H1 (cell line): ENCODE measurements around the gene TENT4A. TPM values are rescaled to one million over a fixed set of nuclear protein-coding genes. Genes with fewer than 3 reads are reported as not detected.

Source experiments
- ATF2 ChIP-seq: IDR thresholded peaks from 2 replicates; pipeline ENCODE4 v1.6.1; 2012; ENCODE audit warnings: low read length, inconsistent platforms
- CBX8 ChIP-seq: fragments of 300-800, 300-1000 bp; sonication (generic); IDR thresholded peaks from 2 replicates; pipeline ENCODE4 v1.7.1; 2016; ENCODE audit warnings: low read depth, low read length, borderline replicate concordance
- EGR1 ChIP-seq: IDR thresholded peaks from 2 replicates; pipeline ENCODE4 v1.6.1; 2011; ENCODE audit warnings: low read depth, low read length, borderline replicate concordance
- JUN ChIP-seq: IDR thresholded peaks from 2 replicates; pipeline ENCODE4 v1.6.1; 2011; ENCODE audit warnings: low read depth, mild to moderate bottlenecking, improper control_type of control experiment, low read length
- ZNF274 ChIP-seq: IDR thresholded peaks from 2 replicates; pipeline ENCODE4 v1.7.0; 2012; ENCODE audit warnings: low read length, borderline replicate concordance; ENCODE audit errors: extremely low read depth
- polyA plus RNA-seq, 7 experiments: library from polyadenylated mRNA; depleted of rRNA in 3 of 7; stranded (reverse) in 5 of 7; unstranded in 2 of 7; fragments of >200 nt in 5 of 7; fragments of 200-250 nt in 2 of 7; gene quantifications; 1 replicate in 5 of 7; 2 replicates in 1 of 7; 4 replicates in 1 of 7; pipeline versions ENCODE4 v1.2.1 to v1.2.3, GENCODE V29; 2011 to 2013; ENCODE audit warnings: missing spikeins in 2 of 7, mixed read lengths in 2 of 7
- total RNA-seq: library from RNA; stranded (reverse); fragmentation: NEBNext Ultra II Directional; extraction: Animal tissue kit (Norgen Biotek cat#: 25700); gene quantifications from 2 replicates; pipeline ENCODE4 v1.2.1, GENCODE V29; 2021
- TF ChIP-seq, protein P1 (sequence below): IDR thresholded peaks from 2 replicates; pipeline ENCODE4 v1.6.1; 2011; ENCODE audit warnings: low read length, improper control_type of control experiment

Gene TENT4A
- total and polyA plus RNA-seq, 2 of the 8 experiments (the other 6 are each of a cell fraction or from before 2014, with no cell fraction given), result 8.9 to 25.1 TPM

DNA sequence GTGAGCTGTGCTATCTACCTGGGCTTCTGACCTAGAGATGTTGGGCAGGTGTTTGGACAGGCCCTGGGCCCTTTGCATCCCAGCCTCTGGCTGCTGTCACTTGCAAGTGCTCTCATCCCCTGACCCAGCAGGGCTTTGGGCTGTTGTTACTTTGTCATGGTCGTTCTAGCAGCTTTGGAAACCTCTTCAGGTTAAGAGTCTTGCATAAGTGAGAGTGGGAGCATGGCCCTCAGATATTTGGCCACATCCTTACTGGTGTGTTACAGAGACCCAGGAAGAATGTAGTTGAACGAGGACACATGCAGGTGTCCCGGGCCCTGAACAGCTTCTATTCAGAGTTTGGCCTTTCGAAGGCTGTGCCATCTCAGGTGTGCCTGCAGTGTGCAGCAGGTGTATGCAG lies 4.5 kb downstream of the TENT4A start (continued):
- TF ChIP-seq EGR1, result no peak
- no peak for TF ChIP-seq JUN
- TF ChIP-seq CBX8, result no peak
- no peak for TF ChIP-seq ATF2
- TF ChIP-seq, protein P1, sequence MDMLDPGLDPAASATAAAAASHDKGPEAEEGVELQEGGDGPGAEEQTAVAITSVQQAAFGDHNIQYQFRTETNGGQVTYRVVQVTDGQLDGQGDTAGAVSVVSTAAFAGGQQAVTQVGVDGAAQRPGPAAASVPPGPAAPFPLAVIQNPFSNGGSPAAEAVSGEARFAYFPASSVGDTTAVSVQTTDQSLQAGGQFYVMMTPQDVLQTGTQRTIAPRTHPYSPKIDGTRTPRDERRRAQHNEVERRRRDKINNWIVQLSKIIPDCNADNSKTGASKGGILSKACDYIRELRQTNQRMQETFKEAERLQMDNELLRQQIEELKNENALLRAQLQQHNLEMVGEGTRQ, result no peak
- TF ChIP-seq ZNF274, result no peak
